Sciatic nerve (tissue), 2 donors: Measurements from ENCODE around the gene SLC22A4. TPM values are rescaled to one million over a fixed set of nuclear protein-coding genes. Genes with fewer than 3 reads are reported as not detected.

ENCODE experiments used
- ATAC-seq: fragments of 200-7000 bp; cut with Tn5 transposase; one replicate; pipeline ENCODE4 v1.9.1; 2020; ENCODE audit warnings: mild to moderate bottlenecking, moderate library complexity
- DNase-seq: peaks from one replicate; pipeline ENCODE4 v3.0.0-alpha.2; 2020; ENCODE audit warnings: low spot score
- intact Hi-C: fragments of 100-400 bp; cut with DNase I; formaldehyde crosslinking; loops from one replicate; pipeline ENCODE4 v1.14.2; 2022
- total RNA-seq: library from RNA; stranded (reverse); fragmentation: NEBNext Ultra II Directional; extraction: Animal tissue kit (Norgen Biotek cat#: 25700); gene quantifications from one replicate; pipeline ENCODE4 v1.2.1, GENCODE V29; 2021
- donor health status: DM: no; HTN: no; CAD: no.
- donor health status: DM: no; HTN: no; CAD: no.

Gene SLC22A4
- total RNA-seq, 1 donor from 2014 or later: 5.7 TPM

GRCh38 chr5:132261881-132262845, 32.0 kb upstream of the SLC22A4 start:
- intact Hi-C loops: no loop called here
- ATAC-seq: no peak
- peak; percentile 50 for DNase-seq

DNA sequence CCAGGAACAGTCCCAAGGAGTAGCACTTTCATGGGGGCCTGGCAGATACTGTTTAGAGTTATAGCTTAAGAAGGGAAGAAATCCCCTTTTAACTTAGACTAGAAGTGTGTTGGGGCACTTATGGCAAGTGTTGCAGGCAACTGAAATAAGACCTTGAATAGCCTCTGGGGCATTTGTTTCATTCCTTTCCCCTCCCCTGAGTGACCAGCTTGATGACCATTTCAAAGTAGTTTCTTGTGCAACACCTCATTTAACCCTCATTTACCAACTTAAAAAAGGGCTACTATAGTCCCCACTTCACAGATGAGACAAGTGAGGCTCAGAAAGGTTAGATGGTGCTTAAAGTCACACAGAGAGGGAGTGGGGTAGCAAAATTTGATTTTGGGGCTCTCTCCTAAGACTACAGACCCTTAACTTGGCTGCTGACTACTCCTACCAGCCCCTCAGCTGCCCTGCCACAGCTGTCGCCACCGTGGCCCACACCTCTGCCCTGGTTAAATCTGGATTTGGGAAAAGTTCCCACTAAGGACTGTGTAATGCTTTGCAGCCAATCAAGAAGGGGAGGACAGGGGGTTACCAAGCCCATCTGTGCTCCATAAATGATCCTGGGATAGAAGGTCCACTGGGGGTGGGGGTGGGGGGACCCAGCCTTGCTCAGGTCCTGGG, 31.2 kb upstream of the SLC22A4 start:
- ATAC-seq: no peak
- intact Hi-C loops: no loop called here
- DNase-seq: peak; percentile 30

GRCh38 chr5:132263548-132264261, 30.5 kb upstream of the SLC22A4 start:
- intact Hi-C loops: no loop called here

DNA sequence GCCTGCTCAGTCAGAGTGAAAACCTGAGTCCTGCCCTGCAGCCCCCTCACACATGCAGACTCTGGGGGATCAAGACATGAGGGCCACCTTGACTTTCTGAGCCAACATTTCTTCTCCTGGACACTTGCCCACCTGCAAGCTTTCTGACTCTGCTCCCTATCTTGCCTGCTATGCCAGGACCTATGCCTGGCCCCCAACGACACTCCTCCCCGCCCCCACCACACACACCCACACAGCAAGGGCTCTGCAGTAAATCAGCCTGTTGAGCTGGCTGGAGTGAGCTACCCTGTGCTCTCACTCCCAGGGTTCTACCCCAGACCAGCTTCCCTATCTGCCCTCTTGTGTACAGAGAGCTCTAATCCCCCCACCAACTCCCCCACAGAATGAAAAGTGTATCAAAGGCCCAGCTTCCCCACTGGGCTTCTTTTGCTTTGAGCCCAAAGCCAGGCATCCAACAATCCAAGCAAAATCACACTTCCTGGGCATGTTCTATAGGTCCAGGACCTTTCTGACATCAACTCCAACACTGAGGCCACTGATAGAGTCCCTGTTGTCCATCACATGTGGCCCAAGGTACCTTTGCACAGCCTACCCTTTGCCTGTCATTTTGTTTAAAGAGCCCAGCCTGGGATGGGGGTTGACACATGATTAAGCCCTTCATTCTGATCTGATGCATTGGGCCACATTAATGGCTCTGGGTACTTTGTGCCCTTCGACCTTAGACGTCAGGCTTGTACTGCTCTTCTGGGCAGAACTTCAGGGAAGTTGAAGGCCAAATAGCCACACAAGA, 29.5 kb upstream of the SLC22A4 start:
- DNase-seq: peak; percentile 44
- no peak for ATAC-seq
- intact Hi-C loops: no loop called here

More at GRCh38 chr5:132263548-132264261, 30.5 kb upstream of the SLC22A4 start:
- ATAC-seq: no peak
- peak; percentile 69 for DNase-seq

- ATAC-seq (peak; percentile 79), DNase-seq (no peak)
- intact Hi-C loops: no loop called here
Measured at GRCh38 chr5:132265336-132266030, 28.7 kb upstream of the SLC22A4 start.

- intact Hi-C loops: no loop called here
- ATAC-seq: no peak
- DNase-seq: no peak
Measured at GRCh38 chr5:132266031-132266835, 28.0 kb upstream of the SLC22A4 start.

DNA sequence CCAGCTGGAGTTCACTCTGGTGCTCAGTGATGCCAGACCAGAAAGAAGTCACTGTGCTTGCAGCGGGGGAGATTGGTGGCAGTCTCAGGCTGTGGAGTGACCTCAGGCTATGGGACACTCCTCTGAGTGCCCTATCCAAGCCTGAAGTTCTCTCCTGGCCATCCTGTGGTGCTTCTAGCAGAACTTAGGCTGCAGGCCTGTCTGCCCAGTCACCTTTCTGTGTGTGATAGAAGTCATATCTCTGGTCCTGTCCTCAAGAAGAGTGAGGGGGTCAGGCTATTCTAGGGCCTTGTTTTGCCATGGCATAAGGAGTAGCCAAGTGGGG, 27.4 kb upstream of the SLC22A4 start:
- intact Hi-C loops: no loop called here
- ATAC-seq: no peak
- DNase-seq: no peak

DNA sequence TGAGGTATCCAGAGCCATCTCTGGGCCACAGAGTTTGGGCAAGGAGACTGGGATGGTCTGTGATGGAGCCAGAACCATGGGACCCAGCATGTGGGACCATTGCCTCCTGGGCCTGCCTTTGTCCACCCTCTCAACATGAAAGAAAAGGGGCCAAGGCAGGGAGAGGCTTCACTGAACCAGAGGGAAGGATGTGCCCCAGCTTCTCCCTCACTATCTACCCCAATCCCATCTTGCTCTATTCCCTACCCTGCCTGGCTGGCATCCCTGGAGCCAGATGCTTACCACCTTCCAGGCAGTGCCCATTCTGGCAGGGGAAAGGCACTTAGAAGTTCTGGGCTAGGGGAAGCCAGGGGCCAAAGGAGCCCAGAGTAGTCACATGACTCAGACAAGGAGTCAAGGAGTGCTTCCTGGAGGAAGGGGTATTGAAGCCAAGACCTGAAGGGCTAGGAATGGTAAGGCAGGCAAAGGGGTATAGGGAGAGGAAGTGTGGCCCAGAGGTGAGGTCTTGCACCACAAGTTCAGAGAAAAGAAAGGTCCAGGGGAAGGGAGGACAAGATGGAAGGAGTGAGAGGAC, 26.9 kb upstream of the SLC22A4 start:
- DNase-seq: no peak
- no peak for ATAC-seq
- intact Hi-C loops: no loop called here

DNA sequence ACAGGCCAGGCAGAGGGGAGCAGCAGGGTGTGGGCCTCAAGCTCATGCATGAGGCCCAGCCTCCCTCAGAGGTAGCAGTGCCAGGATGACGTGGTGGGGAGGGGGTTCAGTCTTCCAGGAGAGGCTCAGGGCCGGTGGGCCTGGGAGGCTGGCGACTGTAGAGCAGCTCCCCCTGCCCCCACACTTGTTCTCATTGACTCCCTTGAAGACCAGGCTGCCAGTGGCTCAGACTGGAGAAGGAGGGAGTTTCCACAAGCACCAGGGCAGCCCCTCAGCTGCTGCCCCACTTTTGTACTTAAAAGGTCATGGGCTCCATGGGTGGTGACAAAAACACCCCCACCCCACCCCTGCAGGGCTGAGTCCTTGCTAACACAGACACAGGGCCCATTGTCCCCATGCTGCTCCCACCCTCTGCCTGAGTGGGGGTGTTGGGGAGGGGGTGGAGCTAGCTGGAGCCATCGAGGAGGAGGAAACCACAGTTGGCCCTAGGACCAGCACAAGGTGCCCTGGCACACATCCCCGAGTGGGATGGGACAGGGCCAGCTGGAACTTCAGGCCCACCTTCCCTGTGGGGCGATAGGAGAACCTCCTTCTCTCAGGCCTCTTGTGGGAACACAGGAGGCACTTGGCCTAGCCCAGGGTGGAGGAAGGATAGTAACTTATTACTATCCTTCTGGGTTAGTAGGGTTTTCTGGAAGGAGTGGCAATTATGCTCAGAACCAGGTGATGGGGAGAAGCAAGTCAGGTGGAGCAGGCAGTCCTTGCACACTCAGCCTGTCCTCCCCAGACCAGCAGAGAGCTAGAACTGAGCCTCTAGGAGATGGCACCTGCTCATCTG, 26.0 kb upstream of the SLC22A4 start:
- intact Hi-C loops: no loop called here
- DNase-seq (peak; percentile 77), ATAC-seq (peak; percentile 19)

- DNase-seq: peak; percentile 85
- intact Hi-C loops: no loop called here
Measured at GRCh38 chr5:132268769-132269551, 25.2 kb upstream of the SLC22A4 start.

DNA sequence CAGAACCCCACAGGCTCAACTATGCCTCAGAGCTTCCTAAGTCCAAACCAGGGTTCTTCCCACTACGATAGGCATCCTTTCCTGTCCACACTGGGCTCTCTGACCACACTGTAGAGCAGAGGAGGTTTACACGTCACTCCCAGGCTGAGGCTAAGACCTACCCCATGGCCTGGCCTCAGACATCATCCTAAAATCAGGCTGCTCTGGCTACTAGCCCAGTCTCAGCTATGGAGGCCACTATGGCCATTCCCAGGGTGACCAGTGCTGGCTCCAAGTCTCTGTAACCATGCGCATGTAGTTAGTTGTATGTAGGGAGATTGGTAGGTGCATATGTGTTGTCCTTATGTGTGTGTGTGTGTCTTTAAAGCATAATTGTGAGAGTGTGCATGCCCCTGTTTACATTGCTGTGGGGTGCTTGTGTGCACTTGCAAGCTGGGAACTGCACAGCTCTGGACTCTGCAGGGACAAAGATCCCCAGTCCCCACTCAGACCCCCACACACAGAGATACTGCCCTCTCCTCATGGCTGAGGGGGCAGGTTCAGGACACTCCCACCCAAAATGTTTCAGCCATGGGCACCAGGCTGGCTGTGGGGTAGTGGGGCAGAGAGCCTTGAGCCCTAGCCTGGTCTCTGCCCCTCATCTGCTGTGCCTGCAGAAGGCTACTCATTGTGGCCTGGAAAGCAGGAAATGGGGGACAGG, 24.4 kb upstream of the SLC22A4 start:
- peak; percentile 63 for DNase-seq
- peak; percentile 2 for ATAC-seq
- intact Hi-C loops: no loop called here

More at GRCh38 chr5:132268769-132269551, 25.2 kb upstream of the SLC22A4 start:
- peak; percentile 60 for ATAC-seq

GRCh38 chr5:132270335-132270665, 23.9 kb upstream of the SLC22A4 start:
- intact Hi-C loops: no loop called here
- DNase-seq: no peak

DNA sequence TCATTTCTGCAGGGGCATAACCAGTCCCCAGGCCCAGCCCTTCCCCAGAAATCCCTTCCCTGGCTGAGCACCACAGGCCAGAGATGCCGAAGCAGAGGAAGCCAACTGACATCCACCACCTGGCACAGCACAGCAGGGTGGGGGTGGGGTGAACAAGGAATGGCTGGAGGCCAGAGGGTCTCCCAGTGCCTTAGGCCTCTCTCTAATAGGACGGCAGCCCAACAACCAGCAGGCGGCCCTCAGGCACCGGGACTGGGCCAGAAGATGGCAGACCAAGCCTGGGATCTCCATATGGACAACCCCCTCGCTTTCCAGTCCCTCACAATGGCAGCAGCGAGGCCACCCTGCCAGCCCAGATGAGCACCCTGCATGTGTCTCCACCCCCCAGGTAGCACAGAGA, 23.5 kb upstream of the SLC22A4 start:
- DNase-seq (no peak), ATAC-seq (no peak)
- intact Hi-C loops: no loop called here

More at GRCh38 chr5:132270335-132270665, 23.9 kb upstream of the SLC22A4 start:
- no peak for ATAC-seq

DNA sequence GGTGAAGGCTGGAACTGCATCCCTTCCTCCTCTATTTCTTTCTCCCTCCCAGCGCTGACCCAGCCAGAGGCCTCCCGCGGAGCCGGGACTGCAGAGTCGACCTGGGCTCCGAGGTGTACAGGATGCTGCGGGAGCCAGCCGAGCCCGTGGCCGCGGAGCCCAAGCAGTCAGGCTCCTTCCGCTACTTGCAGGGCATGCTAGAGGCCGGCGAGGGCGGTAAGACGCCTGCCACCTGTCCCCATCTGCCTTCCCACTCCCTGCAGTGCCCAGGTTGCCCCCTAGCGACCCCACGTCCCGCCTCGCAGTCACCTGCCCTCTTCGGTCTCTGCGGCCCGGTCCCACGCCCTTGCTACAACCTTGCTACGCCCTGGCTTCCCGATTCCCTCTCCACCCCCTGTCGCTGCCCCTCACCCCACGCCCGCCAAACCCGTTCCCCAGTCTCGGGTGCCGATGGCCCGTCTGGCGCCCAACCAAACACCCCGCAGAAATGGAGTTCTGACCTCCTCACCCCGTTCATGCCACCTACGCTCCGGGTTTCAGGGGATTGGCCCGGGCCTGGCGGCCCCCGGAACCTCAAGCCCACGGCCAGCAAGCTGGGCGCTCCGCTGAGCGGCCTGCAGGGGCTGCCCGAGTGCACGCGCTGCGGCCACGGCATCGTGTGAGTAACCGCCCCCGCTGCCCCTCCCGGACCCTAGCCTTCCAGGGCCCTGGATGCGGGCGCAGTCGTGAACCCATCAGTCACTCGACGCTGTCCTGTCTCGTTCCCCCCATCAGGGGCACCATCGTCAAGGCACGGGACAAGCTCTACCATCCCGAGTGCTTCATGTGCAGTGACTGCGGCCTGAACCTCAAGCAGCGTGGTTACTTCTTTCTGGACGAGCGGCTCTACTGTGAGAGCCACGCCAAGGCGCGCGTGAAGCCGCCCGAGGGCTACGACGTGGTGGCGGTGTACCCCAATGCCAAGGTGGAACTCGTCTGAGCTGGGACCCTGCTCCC, 22.6 kb upstream of the SLC22A4 start:
- no peak for DNase-seq

More for the DNA sequence above, 22.6 kb upstream of the SLC22A4 start:
- no peak for ATAC-seq
- intact Hi-C loops: no loop called here
